ENCODE results near the gene COL1A2.

Gene COL1A2

GRCh38 chr7:94366163-94366562 is 28.5 kb upstream of the COL1A2 start:
- Histone ChIP-seq H3K36me3 (no peaks in the 10 kb centered on the region), H3K9me3 (no peaks in the 10 kb centered on the region), H3K27me3 (no peaks in the 10 kb centered on the region), H3K4me1 (no peaks in the 10 kb centered on the region; the same call in none of the 2 replicates), H3K4me3 (ENCODE audit: low read depth, low read length) (no peak overlapping the region)
- TF ChIP-seq CTCF (IDR thresholded peaks at IDR 0.05; ENCODE audit: low read depth, low read length), result no peak
- no peak for DNase-seq

- H3K4me3 ChIP-seq (ENCODE audit: low read depth, low read length), result no peak overlapping the region
- H3K9me3 ChIP-seq, result no peaks in the 10 kb centered on the region
- TF ChIP-seq CTCF (IDR thresholded peaks at IDR 0.05; ENCODE audit: low read depth, low read length), result no peak
- H3K27me3 ChIP-seq, result no peaks in the 10 kb centered on the region
- no peaks in the 10 kb centered on the region; the same call in none of the 2 replicates for H3K4me1 ChIP-seq
- H3K36me3 ChIP-seq, result no peaks in the 10 kb centered on the region
- no peak for DNase-seq
Measured at GRCh38 chr7:94366832-94367231, 27.9 kb upstream of the COL1A2 start.

GRCh38 chr7:94367949-94368348 is 26.7 kb upstream of the COL1A2 start:
- TF ChIP-seq CTCF (IDR thresholded peaks at IDR 0.05; ENCODE audit: low read depth, low read length), result no peak
- Histone ChIP-seq H3K4me3 (ENCODE audit: low read depth, low read length) (no peak overlapping the region), H3K9me3 (no peaks in the 10 kb centered on the region), H3K4me1 (no peaks in the 10 kb centered on the region; the same call in none of the 2 replicates), H3K36me3 (no peaks in the 10 kb centered on the region), H3K27me3 (no peaks in the 10 kb centered on the region)
- DNase-seq, result no peak

GRCh38 chr7:94368371-94368791 is 26.3 kb upstream of the COL1A2 start:
- Histone ChIP-seq H3K4me1 (no peaks in the 10 kb centered on the region; the same call in none of the 2 replicates), H3K27me3 (no peaks in the 10 kb centered on the region), H3K9me3 (no peaks in the 10 kb centered on the region), H3K36me3 (no peaks in the 10 kb centered on the region), H3K4me3 (ENCODE audit: low read depth, low read length) (peak overlapping the region; percentile 25; the same call in 1 of the 2 replicates)
- no peak for TF ChIP-seq CTCF (IDR thresholded peaks at IDR 0.05; ENCODE audit: low read depth, low read length)
- DNase-seq, result peak; percentile 32

- Histone ChIP-seq H3K9me3 (no peaks in the 10 kb centered on the region), H3K4me1 (no peaks in the 10 kb centered on the region), H3K4me3 (ENCODE audit: low read depth, low read length) (no peak overlapping the region), H3K27me3 (0 out of 2 replicates have a peak, but pooled peaks cover 7% of the 10 kb centered on the region), H3K36me3 (no peaks in the 10 kb centered on the region)
- no peak for TF ChIP-seq CTCF (IDR thresholded peaks at IDR 0.05; ENCODE audit: low read depth, low read length)
- no peak for DNase-seq
Measured at GRCh38 chr7:94374231-94374630, 20.5 kb upstream of the COL1A2 start.

GRCh38 chr7:94374721-94375566 is 19.8 kb upstream of the COL1A2 start:
- Histone ChIP-seq H3K4me3 (ENCODE audit: low read depth, low read length) (no peak overlapping the region), H3K9me3 (no peaks in the 10 kb centered on the region), H3K27me3 (0 out of 2 replicates have a peak, but pooled peaks cover 7% of the 10 kb centered on the region), H3K36me3 (no peaks in the 10 kb centered on the region), H3K4me1 (no peaks in the 10 kb centered on the region)
- DNase-seq, result no peak
- TF ChIP-seq CTCF (IDR thresholded peaks at IDR 0.05; ENCODE audit: low read depth, low read length), result no peak

All from BE2C (cell line).